ENCODE measurements around the gene DNAJB6. TPM values are rescaled to one million over a fixed set of nuclear protein-coding genes. Genes with fewer than 3 reads are reported as not detected.

DNAJB6 gene
- total RNA-seq, 2 donors from 2014 or later, result 78.0 to 81.8 TPM

GRCh38 chr7:157462840-157463239, 126.0 kb downstream of the DNAJB6 start:
- Histone ChIP-seq H3K27ac (no peak overlapping the region), H3K9ac (ENCODE audit: low read depth in 2 of 2, low read length in 2 of 2) (no peak overlapping the region), H3K4me1 (no peaks in the 10 kb centered on the region), H3K36me3 (no peaks in the 10 kb centered on the region), H3K9me3 (no peaks in the 10 kb centered on the region), H3K4me3 (no peak overlapping the region), H3K27me3 (no peaks in the 10 kb centered on the region)
- intact Hi-C loops (cut with DNase I), result no loop called here
- DNase-seq, result no peak
- TF ChIP-seq CTCF (IDR thresholded peaks at IDR 0.05), result no peak

- no peak for TF ChIP-seq CTCF (IDR thresholded peaks at IDR 0.05)
- no peak for DNase-seq
- intact Hi-C loops (cut with DNase I), result no loop called here
Observed at GRCh38 chr7:157463245-157463644, 126.4 kb downstream of the DNAJB6 start.

GRCh38 chr7:157464111-157464970, 127.5 kb downstream of the DNAJB6 start:
- Histone ChIP-seq H3K4me1 (no peaks in the 10 kb centered on the region), H3K36me3 (no peaks in the 10 kb centered on the region), H3K4me3 (no peak overlapping the region), H3K27me3 (no peaks in the 10 kb centered on the region), H3K9ac (ENCODE audit: low read depth in 2 of 2, low read length in 2 of 2) (no peak overlapping the region), H3K27ac (no peak overlapping the region), H3K9me3 (no peaks in the 10 kb centered on the region)
- no peak for TF ChIP-seq CTCF (IDR thresholded peaks at IDR 0.05)
- intact Hi-C loops (cut with DNase I), result no loop called here
- DNase-seq, result no peak

More at GRCh38 chr7:157463245-157463644, 126.4 kb downstream of the DNAJB6 start:
- Histone ChIP-seq H3K9me3 (no peaks in the 10 kb centered on the region), H3K4me1 (no peaks in the 10 kb centered on the region), H3K4me3 (no peak overlapping the region), H3K9ac (ENCODE audit: low read depth in 2 of 2, low read length in 2 of 2) (no peak overlapping the region), H3K27ac (no peak overlapping the region), H3K36me3 (no peaks in the 10 kb centered on the region), H3K27me3 (no peaks in the 10 kb centered on the region)

GRCh38 chr7:157464971-157465886, 128.4 kb downstream of the DNAJB6 start:
- Histone ChIP-seq H3K27me3 (no peaks in the 10 kb centered on the region), H3K9me3 (no peaks in the 10 kb centered on the region), H3K4me1 (no peaks in the 10 kb centered on the region), H3K4me3 (no peak overlapping the region), H3K27ac (no peak overlapping the region), H3K9ac (ENCODE audit: low read depth in 2 of 2, low read length in 2 of 2) (no peak overlapping the region), H3K36me3 (no peaks in the 10 kb centered on the region)
- no peak for TF ChIP-seq CTCF (IDR thresholded peaks at IDR 0.05)
- intact Hi-C loops (cut with DNase I), result no loop called here
- no peak for DNase-seq
